HepG2 (cell line): ENCODE data around the gene PHF14. TPM values are rescaled to one million over a fixed set of nuclear protein-coding genes. Genes with fewer than 3 reads are reported as not detected.

ENCODE experiments used
- ATAC-seq: fragments of 200-7000 bp; cut with Tn5 transposase; 3 replicates; pipeline ENCODE4 v1.9.1; 2020; ENCODE audit warnings: mild to moderate bottlenecking, moderate library complexity
- BruUV-seq: library from RNA; stranded (reverse); fragments of 400-500 nt; replicated peaks from 2 replicates; lab custom pipeline; 2021; lab: Mats Ljungman, UMichigan
- CTCF ChIA-PET: fragments of 300-600 bp; formaldehyde crosslinking; extraction: SDS; loops from one replicate; lab custom pipeline; 2021; ENCODE audit warnings: low total read pairs, inconsistent platforms, low intra/inter-chr PET ratio; lab: Yijun Ruan, JAX
- POLR2A ChIA-PET: fragments of 350-600 bp; sonication (Branson Sonifier 250); formaldehyde crosslinking; loops from one replicate; lab custom pipeline; 2020; ENCODE audit warnings: antibody characterized with exemption, inconsistent platforms; lab: Yijun Ruan, JAX
- DNase-seq: peaks from one replicate; pipeline ENCODE4 v3.0.0-alpha.2; 2015; ENCODE audit warnings: low spot score
- FAIRE-seq: peaks from 3 replicates; lab custom pipeline; 2011; peaks lifted over from hg19 to GRCh38; lab: Jason Lieb, UNC
- H2AFZ ChIP-seq: one replicate; pipeline ENCODE4 v1.6.1; 2011; ENCODE audit warnings: low read length, inconsistent platforms
- H3K27ac ChIP-seq: fragments of 300-600 bp; 3 replicates; pipeline ENCODE4 v1.8.0; 2011; ENCODE audit warnings: mixed run types, mild to moderate bottlenecking, mixed read lengths, low read length, inconsistent platforms; ENCODE audit not compliant: insufficient read depth; ENCODE audit errors: extremely low read length
- H3K27me3 ChIP-seq, 2 experiments: fragments of 200-600 bp in 1 of 2; 2 replicates in 1 of 2; 3 replicates in 1 of 2; pipeline versions ENCODE4 v1.6.0 to v1.8.0; 2011; ENCODE audit warnings: low read length in 2 of 2, mild to moderate bottlenecking in 2 of 2, moderate library complexity in 2 of 2, inconsistent platforms in 1 of 2; ENCODE audit not compliant: insufficient read depth in 2 of 2, control insufficient read depth in 1 of 2
- H3K36me3 ChIP-seq, 2 experiments: fragments of 200-600 bp in 1 of 2; replicated peaks in 1 of 2; 2 replicates in 1 of 2; 3 replicates in 1 of 2; pipeline versions ENCODE4 v1.5.1 to v1.8.0; 2011; ENCODE audit warnings: low read length in 2 of 2, inconsistent platforms in 1 of 2; ENCODE audit not compliant: insufficient read depth in 2 of 2, control insufficient read depth in 1 of 2
- H3K4me1 ChIP-seq: 2 replicates; pipeline ENCODE4 v1.5.1; 2012; ENCODE audit warnings: low read length, inconsistent platforms; ENCODE audit not compliant: insufficient read depth
- H3K4me2 ChIP-seq: 2 replicates; pipeline ENCODE4 v1.6.0; 2011; ENCODE audit warnings: low read depth, low read length, inconsistent platforms
- H3K4me3 ChIP-seq, 3 experiments: fragments of 200-600 bp in 1 of 3; sonication (generic), shearing (Covaris generic) in 1 of 3; replicated peaks in 1 of 3; 2 replicates each; pipeline ENCODE4 v1.5.1; 2011 to 2016; ENCODE audit warnings: low read length in 3 of 3, inconsistent platforms in 2 of 3, low read depth in 2 of 3, mild to moderate bottlenecking in 2 of 3, control low read depth in 1 of 3, mixed read lengths in 1 of 3; ENCODE audit not compliant: insufficient read depth in 1 of 3
- H3K79me2 ChIP-seq: one replicate; pipeline ENCODE4 v1.6.1; 2011; ENCODE audit warnings: low read length, inconsistent platforms; ENCODE audit not compliant: insufficient read depth
- H3K9ac ChIP-seq: 2 replicates; pipeline ENCODE4 v1.6.0; 2011; ENCODE audit warnings: mild to moderate bottlenecking, low read depth, low read length, inconsistent platforms; ENCODE audit not compliant: insufficient read depth
- H3K9me3 ChIP-seq: 2 replicates; pipeline ENCODE4 v1.5.1; 2012; ENCODE audit warnings: mild to moderate bottlenecking, low read length
- H4K20me1 ChIP-seq: 2 replicates; pipeline ENCODE4 v1.6.0; 2011; ENCODE audit warnings: inconsistent platforms, mild to moderate bottlenecking, low read length, moderate library complexity; ENCODE audit not compliant: insufficient read depth
- AKAP8 ChIP-seq: sonication (generic); formaldehyde crosslinking; IDR thresholded peaks from 2 replicates; pipeline ENCODE4 v1.5.1; 2020; ENCODE audit warnings: mild to moderate bottlenecking, missing genetic modification reagents
- HES4 ChIP-seq: sonication (generic); formaldehyde crosslinking; IDR thresholded peaks from 2 replicates; pipeline ENCODE4 v1.9.0; 2021; ENCODE audit warnings: mild to moderate bottlenecking, missing genetic modification reagents, borderline replicate concordance
- MAFF ChIP-seq: IDR thresholded peaks from 2 replicates; pipeline ENCODE4 v1.6.1; 2011; ENCODE audit warnings: low read depth, low read length, improper control_type of control experiment
- MAFK ChIP-seq, 2 experiments: IDR thresholded peaks in 1 of 2; conservative IDR thresholded peaks in 1 of 2; 2 replicates each; pipeline ENCODE4 v1.6.1; 2011; ENCODE audit warnings: improper control_type of control experiment in 2 of 2, low read length in 2 of 2
- MIER3 ChIP-seq: IDR thresholded peaks from 2 replicates; pipeline ENCODE4 v1.6.1; 2016; ENCODE audit warnings: missing compliant biosample characterization, borderline replicate concordance
- NFYB ChIP-seq: sonication (generic); formaldehyde crosslinking; IDR thresholded peaks from 2 replicates; pipeline ENCODE4 v1.4.0; 2020; ENCODE audit warnings: missing genetic modification reagents
- SOX5 ChIP-seq: IDR thresholded peaks from 2 replicates; pipeline ENCODE4 v1.6.1; 2016; ENCODE audit warnings: borderline replicate concordance
- ZBTB33 ChIP-seq: sonication (generic); formaldehyde crosslinking; IDR thresholded peaks from 2 replicates; pipeline ENCODE4 v1.4.0; 2020; ENCODE audit warnings: missing genetic modification reagents
- ZNF484 ChIP-seq: sonication (generic); formaldehyde crosslinking; IDR thresholded peaks from 2 replicates; pipeline ENCODE4 v1.5.1; 2020; ENCODE audit warnings: mild to moderate bottlenecking, low read depth, missing genetic modification reagents, borderline replicate concordance
- WGBS: methylation state at CpG from one replicate; pipeline ENCODE4 v1.1.6; 2017; ENCODE audit warnings: low lambda C conversion rate; 5-methylcytosine and 5-hydroxymethylcytosine counted together
- in situ Hi-C: cut with HindIII; loops from 2 replicates; pipeline ENCODE4 v1.10.0; 2017; ENCODE audit warnings: low pct_unique_long_range_greater_than_20kb; ENCODE audit not compliant: extremely low pct_ligation_motif_present
- intact Hi-C: fragments of 100-400 bp; cut with micrococcal nuclease; formaldehyde crosslinking; loops from one replicate; pipeline ENCODE4 v1.10.0; 2022; ENCODE audit not compliant: unreplicated experiment
- polyA plus RNA-seq, 8 experiments: library from polyadenylated mRNA; depleted of rRNA in 3 of 8; stranded (reverse) in 7 of 8; unstranded in 1 of 8; fragments of >200 nt; fragmentation: Illumina TruSeq in 4 of 8; extraction: Trizol in 4 of 8; gene quantifications; 2 replicates each; pipeline versions ENCODE4 v1.2.1 to v1.2.3, GENCODE V29; 2011 to 2016; ENCODE audit warnings: low read depth in 4 of 8, missing spikeins in 1 of 8, mixed read lengths in 1 of 8; ENCODE audit not compliant: insufficient read depth in 1 of 8
- total RNA-seq, 5 experiments: library from RNA; depleted of rRNA; stranded (reverse); fragments of >200 nt; fragmentation: Illumina TruSeq; extraction: Trizol; gene quantifications; 2 replicates each; pipeline ENCODE4 v1.2.3, GENCODE V29; 2016; ENCODE audit warnings: low read depth in 1 of 5
- TF ChIP-seq, protein P1 (sequence below): sonication (generic); formaldehyde crosslinking; IDR thresholded peaks from 2 replicates; pipeline ENCODE4 v1.5.1; 2020; ENCODE audit warnings: missing genetic modification reagents, mild to moderate bottlenecking, borderline replicate concordance

PHF14 gene
- total and polyA plus RNA-seq, 2 of the 13 experiments (the other 11 are each of a cell fraction or from before 2014, with no cell fraction given): 18.9 to 68.7 TPM

- FAIRE-seq (no peak), ATAC-seq (no peak), DNase-seq (no peak)
- Histone ChIP-seq H3K4me1 (no peaks in the 10 kb centered on the region), H3K9me3 (no peaks in the 10 kb centered on the region), H3K27me3 (no peaks in the 10 kb centered on the region), H3K36me3 (peaks cover 0 to 6% of the 10 kb centered on the region in 2 experiments; a peak in 1 of 5 replicates), H3K4me3 (no peak overlapping the region), H3K4me2 (no peak overlapping the region), H4K20me1 (no peaks in the 10 kb centered on the region), H3K79me2 (no peaks in the 10 kb centered on the region), H3K9ac (no peak overlapping the region), H3K27ac (no peak overlapping the region), H2AFZ (no peak overlapping the region)
- 82% methylated on average over 2 of the region's 2 CpGs for WGBS
- CTCF ChIA-PET: no interaction called here
- POLR2A ChIA-PET: no interaction called here
- TF ChIP-seq ZNF484 (CRISPR knock-in tag) (no peak), NFYB (CRISPR knock-in tag) (no peak), AKAP8 (no peak), MIER3 (CRISPR knock-in tag) (no peak), SOX5 (CRISPR knock-in tag) (no peak)
- intact Hi-C loops (no loop called here), in situ Hi-C loops (no loop called here)
- BruUV-seq: no TSS peak
Measured at GRCh38 chr7:11104578-11104977, 130.9 kb downstream of the PHF14 start.

- ChIA-PET CTCF (no interaction called here), POLR2A (no interaction called here)
- Histone ChIP-seq H3K79me2 (no peaks in the 10 kb centered on the region), H3K9ac (no peak overlapping the region), H3K9me3 (no peaks in the 10 kb centered on the region), H4K20me1 (no peaks in the 10 kb centered on the region), H3K36me3 (peaks cover 0 to 5% of the 10 kb centered on the region in 2 experiments; a peak in 1 of 5 replicates), H3K4me2 (no peak overlapping the region), H3K27ac (no peak overlapping the region), H3K27me3 (no peaks in the 10 kb centered on the region), H3K4me1 (no peaks in the 10 kb centered on the region), H3K4me3 (no peak overlapping the region), H2AFZ (no peak overlapping the region)
- FAIRE-seq: no peak
- no peak for ATAC-seq
- no peak for DNase-seq
- intact Hi-C loops: no loop called here
- BruUV-seq: no TSS peak
- TF ChIP-seq MAFF (peak; percentile 80), ZBTB33 (CRISPR knock-in tag) (no peak), MAFK (conservative IDR thresholded peaks at IDR 0.05 in 1 of 2, IDR thresholded peaks at IDR 0.05 in 1 of 2; ENCODE audit: low read length in 2 of 2) (peak; percentile 73 to 91), HES4 (no peak)
- TF ChIP-seq, protein P1, sequence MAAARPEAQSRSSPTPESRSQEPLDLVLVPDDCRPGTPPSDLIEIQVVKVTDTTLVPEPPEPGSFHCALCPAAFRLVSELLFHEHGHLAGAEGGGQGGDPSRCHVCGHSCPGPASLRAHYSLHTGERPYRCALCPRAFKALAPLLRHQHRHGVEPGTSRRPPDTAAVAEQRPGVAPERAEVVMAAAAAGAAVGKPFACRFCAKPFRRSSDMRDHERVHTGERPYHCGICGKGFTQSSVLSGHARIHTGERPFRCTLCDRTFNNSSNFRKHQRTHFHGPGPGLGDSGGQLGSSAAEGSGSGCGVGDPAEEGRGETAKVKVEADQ (CRISPR knock-in tag): no peak
- in situ Hi-C loops: no loop called here
Measured at GRCh38 chr7:11109659-11110058, 136.0 kb downstream of the PHF14 start.
